GM11168 (cell line): ENCODE data around the gene PER3.

Experiments
- in situ Hi-C: fragments of 300-500 bp; cut with MboI; formaldehyde crosslinking; loops from one replicate; pipeline ENCODE4 v1.12.0; 2022; ENCODE audit warnings: low sequenced_read_pairs; ENCODE audit not compliant: unreplicated experiment

The PER3 gene

DNA sequence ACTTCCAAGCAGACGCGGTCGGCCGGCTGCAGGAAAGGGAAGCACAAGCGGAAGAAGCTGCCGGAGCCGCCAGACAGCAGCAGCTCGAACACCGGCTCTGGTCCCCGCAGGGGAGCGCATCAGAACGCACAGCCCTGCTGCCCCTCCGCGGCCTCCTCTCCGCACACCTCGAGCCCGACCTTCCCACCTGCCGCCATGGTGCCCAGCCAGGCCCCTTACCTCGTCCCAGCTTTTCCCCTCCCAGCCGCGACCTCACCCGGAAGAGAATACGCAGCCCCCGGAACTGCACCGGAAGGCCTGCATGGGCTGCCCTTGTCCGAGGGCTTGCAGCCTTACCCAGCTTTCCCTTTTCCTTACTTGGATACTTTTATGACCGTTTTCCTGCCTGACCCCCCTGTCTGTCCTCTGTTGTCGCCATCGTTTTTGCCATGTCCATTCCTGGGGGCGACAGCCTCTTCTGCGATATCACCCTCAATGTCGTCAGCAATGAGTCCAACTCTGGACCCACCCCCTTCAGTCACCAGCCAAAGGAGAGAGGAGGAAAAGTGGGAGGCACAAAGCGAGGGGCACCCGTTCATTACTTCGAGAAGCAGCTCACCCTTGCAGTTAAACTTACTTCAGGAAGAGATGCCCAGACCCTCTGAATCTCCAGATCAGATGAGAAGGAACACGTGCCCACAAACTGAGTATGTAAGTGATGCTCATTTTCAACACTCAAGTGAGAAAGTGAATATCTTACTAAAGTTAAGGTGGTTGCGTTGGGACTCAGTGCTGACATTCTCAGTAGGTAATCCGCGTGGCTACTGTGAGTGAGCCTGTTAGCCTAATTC is 43.2 kb downstream of the PER3 start:
- in situ Hi-C loops, result no loop called here

- in situ Hi-C loops, result no loop called here
Measured at GRCh38 chr1:7831458-7831857, 47.4 kb downstream of the PER3 start.

- in situ Hi-C loops, result no loop called here
Measured at GRCh38 chr1:7833035-7833434, 48.9 kb downstream of the PER3 start.

DNA sequence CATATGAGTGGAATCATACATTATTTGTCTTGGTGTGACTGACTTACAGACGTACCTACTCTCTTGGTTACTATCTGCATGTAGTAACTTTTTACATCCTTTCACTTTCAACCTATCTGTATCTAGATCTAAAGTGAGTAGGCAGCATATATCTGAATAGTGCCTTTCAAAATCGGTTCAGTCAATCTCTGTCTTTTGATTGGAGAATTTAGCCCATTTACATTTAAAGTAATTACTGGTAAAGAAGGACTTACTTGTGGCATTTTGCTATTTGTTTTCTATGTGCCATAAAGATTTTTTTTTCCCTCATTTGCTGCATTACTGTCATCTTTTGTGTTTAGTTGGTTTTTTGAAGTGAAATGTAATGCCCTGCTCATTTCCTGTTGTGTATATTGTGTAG is 54.6 kb downstream of the PER3 start:
- in situ Hi-C loops, result no loop called here

DNA sequence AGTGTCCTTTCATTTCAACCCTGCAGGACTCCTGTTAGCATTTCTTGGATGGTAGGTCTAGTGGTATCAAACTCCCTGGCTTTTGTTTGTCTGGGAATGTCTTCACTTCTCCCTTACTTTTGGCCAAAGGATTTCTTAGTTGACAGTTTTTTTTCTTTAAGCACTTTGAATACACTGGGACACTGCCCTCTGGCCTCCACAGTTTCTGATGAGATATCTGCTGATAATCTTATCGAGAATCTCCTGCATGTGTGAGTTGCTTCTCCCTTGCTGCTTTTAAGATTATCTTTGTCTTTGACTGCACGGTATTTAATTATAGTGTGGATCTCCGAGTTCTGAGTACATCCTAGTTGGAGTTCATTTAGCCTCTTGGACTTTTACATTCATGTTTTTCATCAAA is 55.4 kb downstream of the PER3 start:
- in situ Hi-C loops, result no loop called here

GRCh38 chr1:7842517-7842916 is 58.4 kb downstream of the PER3 start:
- in situ Hi-C loops, result no loop called here

DNA sequence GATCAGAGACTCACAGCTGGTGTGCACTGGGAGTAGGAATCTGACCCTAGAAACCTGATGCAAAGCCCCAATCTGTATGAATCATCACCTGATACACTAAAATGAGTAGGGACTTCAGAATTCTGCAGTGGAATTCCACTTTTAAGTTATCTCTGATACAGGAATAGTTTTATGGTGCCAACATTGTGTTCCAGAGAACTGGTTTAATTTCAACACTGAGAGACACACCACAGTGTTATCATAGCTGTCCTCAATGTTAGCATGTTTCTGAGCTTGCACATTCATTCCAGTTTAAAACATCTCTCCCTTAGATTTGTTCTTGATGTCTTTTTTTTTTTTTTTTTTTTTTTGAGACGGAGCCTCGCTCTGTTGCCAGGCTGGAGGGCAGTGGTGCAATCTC is 61.7 kb downstream of the PER3 start:
- in situ Hi-C loops, result no loop called here

GRCh38 chr1:7846656-7847055 is 62.6 kb downstream of the PER3 start:
- in situ Hi-C loops, result no loop called here

DNA sequence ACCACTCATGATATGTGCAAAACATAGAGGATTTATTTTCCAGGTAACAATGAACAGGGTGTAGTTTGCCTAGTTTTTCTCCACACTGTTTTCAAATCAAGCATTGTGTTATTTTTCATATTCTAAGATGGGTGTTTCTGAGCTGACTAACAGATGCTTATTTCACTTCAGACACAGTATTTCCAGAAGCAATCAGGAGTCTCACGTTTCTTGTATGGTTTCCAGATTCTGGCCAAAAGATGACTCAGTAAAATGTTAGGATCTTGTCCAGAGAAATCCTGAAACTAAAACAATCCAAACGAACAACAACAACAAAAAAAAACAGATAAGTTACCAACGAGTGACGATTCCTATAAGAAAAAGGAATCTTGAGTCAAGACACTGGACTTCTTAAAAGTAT is 63.5 kb downstream of the PER3 start:
- in situ Hi-C loops, result no loop called here

DNA sequence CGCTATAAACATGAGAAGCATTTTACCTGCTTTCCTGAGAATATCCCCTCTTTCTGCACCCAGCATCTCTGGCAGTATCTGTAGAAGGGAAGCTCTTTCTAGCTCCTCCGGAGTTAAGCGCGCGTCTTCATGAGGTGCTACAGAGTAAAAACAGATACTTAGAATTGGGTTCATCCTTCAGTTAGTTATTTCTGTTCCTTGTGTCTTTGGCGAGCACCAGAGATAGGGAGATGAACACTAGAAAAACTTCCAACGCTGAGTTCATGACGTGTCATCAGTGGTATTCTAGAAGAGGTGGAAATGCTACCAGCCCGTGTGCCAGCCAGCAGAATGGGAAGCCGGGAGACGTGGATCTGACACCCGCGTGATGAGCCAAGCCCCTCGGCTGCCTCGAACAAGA is 66.7 kb downstream of the PER3 start:
- in situ Hi-C loops, result no loop called here

- in situ Hi-C loops, result no loop called here
Measured at GRCh38 chr1:7852804-7853683, 69.0 kb downstream of the PER3 start, which contains the start of gene UTS2. Gene UTS2, minus strand, starts transcription at chr1:7853065. Its CDS starts 62 bp downstream, at chr1:7853003.

GRCh38 chr1:7853684-7854026 is 69.6 kb downstream of the PER3 start:
- in situ Hi-C loops, result no loop called here

- in situ Hi-C loops, result no loop called here
Measured at GRCh38 chr1:7856345-7856744, 72.3 kb downstream of the PER3 start.

- in situ Hi-C loops, result no loop called here
Measured at GRCh38 chr1:7857000-7857399, 72.9 kb downstream of the PER3 start.

GRCh38 chr1:7857985-7858384 is 73.9 kb downstream of the PER3 start:
- in situ Hi-C loops, result no loop called here

GRCh38 chr1:7859406-7859805 is 75.3 kb downstream of the PER3 start:
- in situ Hi-C loops, result no loop called here

GRCh38 chr1:7860130-7860529 is 76.0 kb downstream of the PER3 start:
- in situ Hi-C loops, result no loop called here

DNA sequence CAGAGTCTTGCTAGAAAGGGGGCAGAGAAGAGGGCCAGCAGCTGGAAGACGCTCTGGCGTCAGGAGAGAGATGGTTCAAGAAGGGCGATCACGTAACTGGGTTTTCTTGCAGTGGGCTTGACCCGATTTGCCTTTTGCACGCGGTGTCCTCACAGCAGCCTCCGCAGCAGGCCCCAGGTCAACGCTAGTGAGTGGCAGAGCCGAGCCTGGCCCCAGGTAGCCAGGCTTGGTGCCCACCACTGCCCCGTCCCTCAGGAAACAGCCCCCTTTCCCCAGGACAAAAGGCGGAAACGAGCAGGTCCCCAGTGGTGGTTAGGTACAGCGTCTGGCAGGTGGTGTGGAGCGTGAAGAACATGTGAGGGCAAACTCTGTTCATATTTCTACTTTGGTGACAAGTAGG is 77.4 kb downstream of the PER3 start:
- in situ Hi-C loops, result no loop called here

DNA sequence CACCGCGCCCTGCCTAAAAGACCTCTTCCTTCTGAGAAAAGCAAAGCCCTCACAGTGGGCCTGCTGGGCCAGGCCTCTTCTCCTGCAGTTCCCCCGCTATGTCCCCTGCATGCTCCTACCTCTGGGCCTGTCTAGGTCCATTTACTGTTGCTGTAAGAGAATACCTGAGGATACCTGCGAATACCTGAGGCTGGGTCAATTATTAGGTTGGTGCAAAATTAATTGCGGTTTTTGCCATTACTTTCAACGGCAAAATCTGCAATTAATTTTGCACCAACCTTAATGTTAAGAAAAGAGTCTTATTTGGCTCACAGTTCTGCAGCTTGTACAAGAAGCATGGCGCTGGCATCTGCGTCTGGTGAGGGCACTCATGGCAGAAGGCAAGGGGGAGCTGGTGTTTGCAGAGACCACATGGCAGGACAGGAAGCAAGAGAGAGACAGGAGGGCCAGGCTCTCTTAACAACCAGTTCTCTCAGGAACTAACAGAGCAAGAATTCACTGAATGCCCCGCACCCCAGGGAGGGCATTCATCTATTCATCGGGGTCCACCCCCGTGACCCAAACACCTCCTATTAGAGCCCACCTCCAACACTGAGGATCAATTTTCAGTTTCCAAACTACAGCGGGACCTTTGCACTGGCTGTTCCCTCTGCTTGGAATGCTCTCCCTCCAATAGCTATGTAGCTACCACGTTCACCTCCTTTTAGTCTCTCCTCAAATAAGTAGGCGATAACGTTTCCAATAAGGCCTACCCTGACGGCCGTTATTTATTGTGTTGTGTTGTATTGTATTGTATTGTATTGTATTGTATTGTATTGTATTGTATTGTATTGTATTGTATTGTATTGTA is 78.3 kb downstream of the PER3 start:
- in situ Hi-C loops, result no loop called here

- in situ Hi-C loops, result no loop called here
Measured at GRCh38 chr1:7863756-7864328, 79.8 kb downstream of the PER3 start.
